Measurements from ENCODE around the gene SNHG17.
"Not testable (repeated sequence)": the region's sequence is repeated elsewhere in the genome, so short reads cannot be mapped to it uniquely, and the experiment has no call there.

The SNHG17 gene

DNA sequence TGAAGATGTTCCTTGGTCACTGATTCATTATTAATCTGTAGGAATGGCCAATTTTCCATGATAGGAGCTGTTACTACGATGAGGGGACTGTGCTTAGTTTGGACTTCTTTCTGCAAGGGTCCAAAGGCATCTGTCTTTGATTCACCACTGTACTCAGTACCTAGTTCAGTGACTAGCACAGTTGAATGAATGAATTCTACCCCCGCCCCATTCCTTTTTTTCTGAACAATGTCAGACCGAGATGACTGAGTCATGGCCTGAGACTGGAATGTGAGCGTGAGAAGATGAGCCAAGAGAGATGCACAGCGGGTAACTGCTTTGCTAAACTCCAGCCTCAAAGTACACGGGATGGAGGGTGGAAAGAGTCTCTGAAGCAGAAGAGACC lies 419 bp upstream of the SNHG17 start:
- Histone ChIP-seq H3K4me1 (ENCODE audit: control insufficient read depth in 5 of 5, insufficient read depth in 5 of 5, low read length in 5 of 5) (peaks cover 4 to 37% (median 24%) of the 10 kb centered on the region in 5 donors), H3K36me3 (ENCODE audit: control insufficient read depth in 5 of 5, insufficient read depth in 5 of 5, low read length in 5 of 5) (peaks cover 0 to 33% (median 32%) of the 10 kb centered on the region in 5 donors), H3K27ac (ENCODE audit: low read depth, low read length) (peak overlapping the region; percentile 86), H3K4me3 (ENCODE audit: low read depth in 1 of 5, low read length in 5 of 5) (peak overlapping the region in 3 of 5 donors; percentile 81 to 90 (median 88)), H3K27me3 (ENCODE audit: control insufficient read depth in 5 of 5, insufficient read depth in 4 of 5, low read length in 5 of 5) (peaks cover 0 to 2% (median 0%) of the 10 kb centered on the region in 5 donors), H3K9ac (ENCODE audit: low read length in 5 of 5) (no peak overlapping the region), H3K9me3 (ENCODE audit: control insufficient read depth in 5 of 5, low read length in 5 of 5) (no peaks in the 10 kb centered on the region)

DNA sequence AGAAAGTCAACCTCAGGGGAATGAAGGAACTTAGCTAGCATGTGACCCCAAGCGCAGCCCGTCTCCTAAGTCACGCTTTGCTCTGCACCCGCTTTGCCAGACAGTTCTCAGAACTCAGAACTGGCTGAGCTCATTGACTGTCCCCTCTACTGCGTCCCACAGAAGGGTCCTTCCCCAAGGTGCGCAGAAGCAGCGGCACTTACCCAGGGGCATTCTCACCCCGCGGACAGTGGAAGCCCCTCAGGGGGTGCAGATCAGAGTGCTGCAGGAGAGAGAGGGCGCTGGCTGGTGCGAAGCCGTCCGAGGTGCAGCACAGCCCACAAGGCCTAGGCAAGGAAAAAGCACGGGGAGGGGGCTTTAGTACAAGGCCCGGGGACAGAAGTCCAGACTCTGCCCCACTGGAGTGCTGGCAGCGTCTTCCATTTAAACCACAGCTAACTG lies 807 bp downstream of the SNHG17 start:
- H3K36me3 ChIP-seq (ENCODE audit: control insufficient read depth in 5 of 5, insufficient read depth in 5 of 5, low read length in 5 of 5): peaks cover 0 to 44% (median 39%) of the 10 kb centered on the region in 5 donors
- peaks cover 0 to 2% (median 0%) of the 10 kb centered on the region in 5 donors for H3K27me3 ChIP-seq (ENCODE audit: control insufficient read depth in 5 of 5, insufficient read depth in 4 of 5, low read length in 5 of 5)
- H3K9ac ChIP-seq (ENCODE audit: low read length in 5 of 5): peak overlapping the region; percentile 87 to 93 (median 89)
- H3K9me3 ChIP-seq (ENCODE audit: control insufficient read depth in 5 of 5, low read length in 5 of 5): no peaks in the 10 kb centered on the region
- H3K4me3 ChIP-seq (ENCODE audit: low read depth in 1 of 5, low read length in 5 of 5): peak overlapping the region; percentile 78 to 90 (median 85)
- peaks cover 4 to 37% (median 24%) of the 10 kb centered on the region in 5 donors for H3K4me1 ChIP-seq (ENCODE audit: control insufficient read depth in 5 of 5, insufficient read depth in 5 of 5, low read length in 5 of 5)
- peak overlapping the region; percentile 86 for H3K27ac ChIP-seq (ENCODE audit: low read depth, low read length)

DNA sequence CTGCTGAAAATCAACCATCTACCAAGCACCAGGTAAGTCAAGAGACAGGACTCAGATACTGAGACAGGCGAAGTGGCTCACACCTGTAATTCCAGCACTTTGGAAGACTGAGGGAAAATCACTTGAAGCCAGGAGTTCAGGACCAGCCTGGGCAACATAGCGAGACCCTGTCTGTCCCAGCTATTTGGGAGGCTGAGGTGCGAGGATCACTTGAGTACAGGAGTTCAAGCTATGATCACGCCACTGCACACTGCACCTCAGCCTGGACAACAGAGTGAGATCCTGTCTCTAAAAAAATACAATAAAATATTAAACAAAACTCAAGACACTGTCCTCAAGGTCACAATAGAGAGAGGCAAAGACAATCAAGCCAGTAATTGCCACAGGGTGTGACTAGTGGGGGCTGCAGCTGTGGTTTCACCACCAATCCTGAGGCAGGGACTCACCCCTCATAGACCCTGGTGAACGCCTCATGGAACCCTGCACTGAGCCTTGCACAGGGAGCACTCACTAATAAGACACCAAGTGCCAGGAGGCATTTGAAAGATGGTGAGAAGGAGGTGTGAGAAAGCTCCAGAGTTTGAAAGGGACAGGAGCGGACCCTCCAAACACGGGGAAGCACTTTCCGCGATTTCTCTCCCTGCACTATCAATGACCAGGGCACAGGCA lies 1.7 kb downstream of the SNHG17 start:
- peak overlapping the region; percentile 87 to 93 (median 89) for H3K9ac ChIP-seq (ENCODE audit: low read length in 5 of 5)
- H3K27me3 ChIP-seq (ENCODE audit: control insufficient read depth in 5 of 5, insufficient read depth in 4 of 5, low read length in 5 of 5): no peaks in the 10 kb centered on the region
- no peak overlapping the region for H3K27ac ChIP-seq (ENCODE audit: low read depth, low read length)
- peaks cover 0 to 53% (median 48%) of the 10 kb centered on the region in 5 donors for H3K36me3 ChIP-seq (ENCODE audit: control insufficient read depth in 5 of 5, insufficient read depth in 5 of 5, low read length in 5 of 5)
- H3K4me1 ChIP-seq (ENCODE audit: control insufficient read depth in 5 of 5, insufficient read depth in 5 of 5, low read length in 5 of 5): peaks cover 6 to 37% (median 24%) of the 10 kb centered on the region in 5 donors
- peak overlapping the region; percentile 78 to 90 (median 85) for H3K4me3 ChIP-seq (ENCODE audit: low read depth in 1 of 5, low read length in 5 of 5)
- no peaks in the 10 kb centered on the region for H3K9me3 ChIP-seq (ENCODE audit: control insufficient read depth in 5 of 5, low read length in 5 of 5)

DNA sequence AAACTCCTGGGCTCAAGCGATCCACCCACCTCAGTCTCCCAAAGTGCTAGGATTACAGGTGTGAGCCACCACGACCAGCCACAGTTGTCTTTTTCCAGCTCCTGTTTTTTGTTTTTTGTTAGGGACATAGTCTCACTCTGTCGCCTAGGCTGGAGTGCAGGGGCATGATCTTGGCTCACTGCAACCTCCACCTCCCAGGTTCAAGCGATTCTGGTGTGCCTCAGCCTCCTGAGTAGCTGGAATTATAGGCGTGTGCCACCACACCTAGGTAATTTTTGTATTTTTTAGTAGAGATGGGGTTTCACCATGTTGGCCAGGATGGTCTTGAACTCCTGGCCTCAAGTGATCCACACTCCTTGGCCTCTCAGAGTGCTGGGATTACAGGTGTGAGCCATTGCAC lies 2.3 kb downstream of the SNHG17 start:
- H3K4me3 ChIP-seq (ENCODE audit: low read depth in 1 of 5, low read length in 5 of 5); H3K9ac ChIP-seq (ENCODE audit: low read length in 5 of 5); H3K9me3 ChIP-seq (ENCODE audit: control insufficient read depth in 5 of 5, low read length in 5 of 5); H3K27ac ChIP-seq (ENCODE audit: low read depth, low read length); H3K27me3 ChIP-seq (ENCODE audit: control insufficient read depth in 5 of 5, insufficient read depth in 4 of 5, low read length in 5 of 5): not testable (repeated sequence)
- peaks cover 6 to 37% (median 24%) of the 10 kb centered on the region in 5 donors for H3K4me1 ChIP-seq (ENCODE audit: control insufficient read depth in 5 of 5, insufficient read depth in 5 of 5, low read length in 5 of 5)
- H3K36me3 ChIP-seq (ENCODE audit: control insufficient read depth in 5 of 5, insufficient read depth in 5 of 5, low read length in 5 of 5): peaks cover 0 to 58% (median 54%) of the 10 kb centered on the region in 5 donors

DNA sequence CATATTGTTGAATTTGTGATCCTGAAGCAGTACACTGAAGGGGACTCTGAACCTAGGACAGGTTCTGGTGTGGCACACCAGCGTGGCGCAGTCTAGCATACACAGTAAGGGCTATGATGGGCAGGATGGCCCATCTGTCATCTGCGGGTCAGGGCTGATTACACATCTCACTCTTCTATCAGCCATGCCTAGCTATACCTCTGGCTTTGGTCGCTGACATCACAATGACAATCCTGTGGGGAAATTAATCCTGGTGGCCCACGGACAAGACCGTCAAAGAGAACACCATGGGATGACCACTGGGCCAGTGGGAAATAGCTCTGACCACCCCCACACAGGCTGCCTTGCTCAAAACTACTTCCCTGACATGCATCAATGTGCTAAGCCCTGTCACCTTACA lies 2.8 kb downstream of the SNHG17 start:
- Histone ChIP-seq H3K4me1 (ENCODE audit: control insufficient read depth in 5 of 5, insufficient read depth in 5 of 5, low read length in 5 of 5) (peaks cover 6 to 37% (median 29%) of the 10 kb centered on the region in 5 donors), H3K4me3 (ENCODE audit: low read depth in 1 of 5, low read length in 5 of 5) (no peak overlapping the region), H3K9me3 (ENCODE audit: control insufficient read depth in 5 of 5, low read length in 5 of 5) (no peaks in the 10 kb centered on the region), H3K27me3 (ENCODE audit: control insufficient read depth in 5 of 5, insufficient read depth in 4 of 5, low read length in 5 of 5) (no peaks in the 10 kb centered on the region), H3K9ac (ENCODE audit: low read length in 5 of 5) (no peak overlapping the region), H3K36me3 (ENCODE audit: control insufficient read depth in 5 of 5, insufficient read depth in 5 of 5, low read length in 5 of 5) (peaks cover 0 to 64% (median 60%) of the 10 kb centered on the region in 5 donors), H3K27ac (ENCODE audit: low read depth, low read length) (no peak overlapping the region)

DNA sequence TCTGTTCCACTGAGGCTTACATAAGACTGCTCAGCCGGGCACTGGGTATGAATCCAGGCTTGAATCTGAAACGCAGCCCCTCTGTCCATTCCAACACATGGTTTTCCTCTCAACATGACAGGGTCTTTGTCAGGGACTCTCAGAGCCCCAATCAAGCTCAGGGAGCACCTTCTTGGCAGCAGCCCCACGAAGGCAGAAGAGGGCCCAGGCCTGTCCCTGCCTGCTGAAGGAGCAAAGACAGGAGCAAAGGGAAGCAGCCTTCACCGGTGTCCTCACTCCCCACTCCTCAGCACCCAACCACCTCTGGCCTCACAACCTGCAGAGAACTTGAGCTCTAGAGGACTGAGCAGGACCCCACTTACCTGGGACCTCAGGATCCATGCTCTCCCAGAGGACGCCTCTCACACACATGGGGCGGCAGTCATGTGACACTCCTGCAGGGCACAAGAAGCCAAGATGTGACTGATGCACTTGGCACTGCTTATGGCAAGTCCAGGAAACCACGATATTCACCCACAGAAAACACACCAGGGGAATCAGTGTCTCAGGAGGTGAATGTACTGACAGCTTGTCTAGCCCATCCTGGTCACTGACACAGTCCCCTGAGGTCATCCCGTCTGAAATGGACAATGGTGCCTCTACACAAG lies 4.3 kb downstream of the SNHG17 start:
- no peak overlapping the region for H3K4me3 ChIP-seq (ENCODE audit: low read depth in 1 of 5, low read length in 5 of 5)
- H3K4me1 ChIP-seq (ENCODE audit: control insufficient read depth in 5 of 5, insufficient read depth in 5 of 5, low read length in 5 of 5): peaks cover 6 to 39% (median 32%) of the 10 kb centered on the region in 5 donors
- no peaks in the 10 kb centered on the region for H3K9me3 ChIP-seq (ENCODE audit: control insufficient read depth in 5 of 5, low read length in 5 of 5)
- H3K27ac ChIP-seq (ENCODE audit: low read depth, low read length): no peak overlapping the region
- H3K27me3 ChIP-seq (ENCODE audit: control insufficient read depth in 5 of 5, insufficient read depth in 4 of 5, low read length in 5 of 5): no peaks in the 10 kb centered on the region
- peaks cover 0 to 79% (median 75%) of the 10 kb centered on the region in 5 donors for H3K36me3 ChIP-seq (ENCODE audit: control insufficient read depth in 5 of 5, insufficient read depth in 5 of 5, low read length in 5 of 5)
- no peak overlapping the region for H3K9ac ChIP-seq (ENCODE audit: low read length in 5 of 5)

DNA sequence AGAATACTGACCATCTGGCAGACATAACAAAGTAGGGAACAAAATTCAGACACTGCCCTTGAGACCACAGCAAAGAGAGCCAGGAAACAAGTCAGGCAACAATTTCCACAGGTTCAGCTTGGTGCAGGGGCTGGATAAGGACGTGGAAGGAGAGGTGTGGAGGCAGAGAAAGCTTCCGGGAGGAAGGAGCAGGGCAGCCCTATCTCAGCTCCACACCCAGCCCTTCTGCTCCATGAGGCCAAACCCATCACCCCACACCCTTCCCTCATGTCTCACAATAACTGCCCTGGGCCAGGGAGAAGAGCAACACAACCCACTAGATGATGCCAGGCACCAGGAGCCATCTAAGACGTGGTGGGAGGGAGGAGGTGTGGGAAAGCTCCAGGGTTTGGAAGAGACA lies 5.8 kb downstream of the SNHG17 start:
- peaks cover 5 to 31% (median 22%) of the 10 kb centered on the region in 5 donors for H3K4me1 ChIP-seq (ENCODE audit: control insufficient read depth in 5 of 5, insufficient read depth in 5 of 5, low read length in 5 of 5)
- H3K4me3 ChIP-seq (ENCODE audit: low read depth in 1 of 5, low read length in 5 of 5): no peak overlapping the region
- H3K9ac ChIP-seq (ENCODE audit: low read length in 5 of 5): peak overlapping the region in 1 of 5 donors; percentile 23
- no peaks in the 10 kb centered on the region for H3K9me3 ChIP-seq (ENCODE audit: control insufficient read depth in 5 of 5, low read length in 5 of 5)
- H3K36me3 ChIP-seq (ENCODE audit: control insufficient read depth in 5 of 5, insufficient read depth in 5 of 5, low read length in 5 of 5): peaks cover 6 to 94% (median 90%) of the 10 kb centered on the region in 5 donors
- no peak overlapping the region for H3K27ac ChIP-seq (ENCODE audit: low read depth, low read length)
- H3K27me3 ChIP-seq (ENCODE audit: control insufficient read depth in 5 of 5, insufficient read depth in 4 of 5, low read length in 5 of 5): no peaks in the 10 kb centered on the region

DNA sequence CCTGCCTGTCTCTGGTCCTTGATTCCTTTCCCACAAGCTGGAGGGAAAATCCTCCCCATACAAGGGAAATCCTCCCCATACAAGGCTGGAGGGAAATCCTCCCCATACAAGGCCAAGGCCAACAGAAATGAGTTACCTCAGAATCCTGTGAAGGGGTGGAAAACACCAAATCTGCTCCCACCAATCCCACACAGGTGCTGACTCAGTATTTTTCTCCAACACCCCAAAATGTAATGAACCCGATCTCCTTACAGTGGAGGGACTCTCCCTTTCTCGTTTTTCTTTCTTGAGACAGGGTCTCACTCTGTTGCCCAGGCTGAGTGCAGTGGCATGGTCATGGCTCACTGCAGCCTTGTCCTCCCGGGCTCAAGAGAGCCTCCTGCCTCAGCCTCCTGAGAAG lies 6.3 kb downstream of the SNHG17 start:
- Histone ChIP-seq H3K36me3 (ENCODE audit: control insufficient read depth in 5 of 5, insufficient read depth in 5 of 5, low read length in 5 of 5) (peaks cover 6 to 98% (median 93%) of the 10 kb centered on the region in 5 donors), H3K4me1 (ENCODE audit: control insufficient read depth in 5 of 5, insufficient read depth in 5 of 5, low read length in 5 of 5) (peaks cover 2 to 26% (median 17%) of the 10 kb centered on the region in 5 donors), H3K9me3 (ENCODE audit: control insufficient read depth in 5 of 5, low read length in 5 of 5) (no peaks in the 10 kb centered on the region), H3K27ac (ENCODE audit: low read depth, low read length) (no peak overlapping the region), H3K4me3 (ENCODE audit: low read depth in 1 of 5, low read length in 5 of 5) (no peak overlapping the region), H3K27me3 (ENCODE audit: control insufficient read depth in 5 of 5, insufficient read depth in 4 of 5, low read length in 5 of 5) (no peaks in the 10 kb centered on the region), H3K9ac (ENCODE audit: low read length in 5 of 5) (no peak overlapping the region)

DNA sequence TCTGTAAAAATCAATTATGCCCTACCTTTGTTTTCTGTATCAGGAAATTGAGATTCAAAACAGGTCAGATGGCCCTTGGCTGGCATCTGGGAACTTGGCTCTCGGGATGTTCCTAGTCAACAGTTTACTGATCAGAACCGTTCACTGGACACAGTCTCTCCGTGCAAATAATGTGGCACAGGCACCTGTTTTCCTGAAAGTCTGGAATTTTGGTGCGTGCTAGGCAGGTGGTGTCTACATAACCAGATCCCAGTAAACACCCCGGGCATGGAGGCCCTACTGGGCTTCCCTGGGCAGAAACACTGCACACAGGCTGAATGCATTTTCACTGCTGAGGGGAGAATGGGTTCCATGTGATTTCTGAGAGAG lies 7.5 kb downstream of the SNHG17 start:
- Histone ChIP-seq H3K36me3 (ENCODE audit: control insufficient read depth in 5 of 5, insufficient read depth in 5 of 5, low read length in 5 of 5) (peaks cover 11 to 98% (median 88%) of the 10 kb centered on the region in 5 donors), H3K4me1 (ENCODE audit: control insufficient read depth in 5 of 5, insufficient read depth in 5 of 5, low read length in 5 of 5) (peaks cover 2 to 15% (median 8%) of the 10 kb centered on the region in 5 donors), H3K9me3 (ENCODE audit: control insufficient read depth in 5 of 5, low read length in 5 of 5) (no peaks in the 10 kb centered on the region), H3K27me3 (ENCODE audit: control insufficient read depth in 5 of 5, insufficient read depth in 4 of 5, low read length in 5 of 5) (no peaks in the 10 kb centered on the region), H3K4me3 (ENCODE audit: low read depth in 1 of 5, low read length in 5 of 5) (no peak overlapping the region), H3K9ac (ENCODE audit: low read length in 5 of 5) (no peak overlapping the region), H3K27ac (ENCODE audit: low read depth, low read length) (no peak overlapping the region)

Measured in subcutaneous abdominal adipose tissue (tissue), 5 donors.